Karpas-422 (cell line): Measurements from ENCODE around the gene RTF2. TPM values are rescaled to one million over a fixed set of nuclear protein-coding genes. Genes with fewer than 3 reads are reported as not detected.
A peak's percentile ranks its signal among the peaks of the same experiment; 100 is the strongest.
"Not testable (repeated sequence)": the region's sequence is repeated elsewhere in the genome, so short reads cannot be mapped to it uniquely, and the experiment has no call there.

Source experiments
- DNase-seq: peaks from one replicate; pipeline ENCODE4 v3.0.0-alpha.2; 2015
- H2AFZ ChIP-seq: fragments of 200-600 bp; sonication (generic); 2 replicates; pipeline ENCODE4 v1.6.1; 2014; ENCODE audit warnings: antibody characterized with exemption, low read length, mixed read lengths
- H3K27ac ChIP-seq: fragments of 200-600 bp; sonication (generic); 2 replicates; pipeline ENCODE4 v1.5.1; 2014; ENCODE audit warnings: mild to moderate bottlenecking, low read length, moderate library complexity
- H3K27me3 ChIP-seq: fragments of 200-600 bp; sonication (generic); 2 replicates; pipeline ENCODE4 v1.6.1; 2014; ENCODE audit warnings: low read length, mixed read lengths
- H3K36me3 ChIP-seq: fragments of 200-600 bp; sonication (generic); 2 replicates; pipeline ENCODE4 v1.6.1; 2014; ENCODE audit warnings: low read length, mixed read lengths; ENCODE audit not compliant: insufficient read depth
- H3K4me1 ChIP-seq: fragments of 200-600 bp; sonication (generic); 2 replicates; pipeline ENCODE4 v1.6.1; 2014; ENCODE audit warnings: mild to moderate bottlenecking, low read length, mixed read lengths
- H3K4me2 ChIP-seq: fragments of 200-600 bp; sonication (generic); 2 replicates; pipeline ENCODE4 v1.6.1; 2014; ENCODE audit warnings: low read length, low read depth, mild to moderate bottlenecking; ENCODE audit not compliant: poor library complexity, severe bottlenecking
- H3K4me3 ChIP-seq: fragments of 200-600 bp; sonication (generic); 2 replicates; pipeline ENCODE4 v1.5.1; 2014; ENCODE audit warnings: mild to moderate bottlenecking, antibody characterized with exemption, low read length, mixed read lengths
- H3K79me2 ChIP-seq: fragments of 200-600 bp; sonication (generic); 2 replicates; pipeline ENCODE4 v1.6.1; 2014; ENCODE audit warnings: mild to moderate bottlenecking, low read length, mixed read lengths
- H3K9ac ChIP-seq: fragments of 200-600 bp; sonication (generic); 2 replicates; pipeline ENCODE4 v1.6.0; 2014; ENCODE audit warnings: low read length
- H3K9me2 ChIP-seq: fragments of 200-600 bp; sonication (generic), shearing (Covaris generic); replicated peaks from 2 replicates; pipeline ENCODE4 v1.6.0; 2014; ENCODE audit warnings: mild to moderate bottlenecking, low read length, moderate library complexity; ENCODE audit not compliant: insufficient read depth
- H3K9me3 ChIP-seq: fragments of 300-700, 200-600 bp; sonication (generic); 2 replicates; pipeline ENCODE4 v1.6.1; 2014; ENCODE audit warnings: low read length, mixed read lengths
- H4K20me1 ChIP-seq: fragments of 200-600 bp; sonication (generic); 2 replicates; pipeline ENCODE4 v1.6.1; 2014; ENCODE audit warnings: mild to moderate bottlenecking, antibody characterized with exemption, low read length, low read depth; ENCODE audit not compliant: insufficient read depth
- total RNA-seq: library from RNA; depleted of rRNA; stranded (reverse); fragments of >200 nt; shearing (Covaris generic); gene quantifications from 2 replicates; pipeline ENCODE4 v1.2.3, GENCODE V29; 2014; ENCODE audit warnings: low replicate concordance

Gene RTF2
- total RNA-seq, 1 experiment from 2014 or later, result 46.0 TPM

DNA sequence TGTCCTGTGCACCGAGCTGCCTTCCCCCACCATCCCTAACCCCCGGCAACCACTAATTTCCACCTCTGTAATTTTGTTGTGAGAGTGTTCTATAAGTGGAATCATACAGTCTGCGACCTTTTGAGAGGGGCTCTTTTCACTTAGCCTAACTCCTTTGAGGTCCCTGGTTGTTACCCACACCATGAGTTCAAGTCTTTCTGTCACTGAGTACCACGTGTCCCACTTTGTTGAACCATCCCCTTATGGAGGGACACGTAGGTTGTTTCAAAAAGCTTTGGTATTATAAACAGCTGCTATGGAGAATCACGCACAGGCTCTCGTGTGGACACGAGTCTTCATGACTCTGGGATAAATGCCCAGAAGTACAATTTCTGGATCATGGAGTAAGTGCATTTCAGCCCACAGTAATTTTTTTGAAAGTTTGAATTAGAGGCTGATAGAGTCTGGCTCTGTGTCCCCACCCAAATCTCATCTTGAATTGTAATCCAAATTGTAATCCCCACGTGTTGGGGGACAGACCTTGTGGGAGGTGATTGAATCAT, 74.1 kb downstream of the RTF2 start:
- H3K27ac ChIP-seq, result no peak overlapping the region
- H2AFZ ChIP-seq, result no peak overlapping the region
- H3K9me2 ChIP-seq, result no peaks in the 10 kb centered on the region
- no peaks in the 10 kb centered on the region for H3K79me2 ChIP-seq
- no peak overlapping the region for H3K4me2 ChIP-seq
- H3K36me3 ChIP-seq, result no peaks in the 10 kb centered on the region
- H3K9ac ChIP-seq, result no peak overlapping the region
- no peaks in the 10 kb centered on the region for H4K20me1 ChIP-seq
- H3K4me3 ChIP-seq, result no peak overlapping the region
- no peaks in the 10 kb centered on the region for H3K27me3 ChIP-seq
- no peak for DNase-seq
- H3K4me1 ChIP-seq, result no peaks in the 10 kb centered on the region
- H3K9me3 ChIP-seq, result no peaks in the 10 kb centered on the region

DNA sequence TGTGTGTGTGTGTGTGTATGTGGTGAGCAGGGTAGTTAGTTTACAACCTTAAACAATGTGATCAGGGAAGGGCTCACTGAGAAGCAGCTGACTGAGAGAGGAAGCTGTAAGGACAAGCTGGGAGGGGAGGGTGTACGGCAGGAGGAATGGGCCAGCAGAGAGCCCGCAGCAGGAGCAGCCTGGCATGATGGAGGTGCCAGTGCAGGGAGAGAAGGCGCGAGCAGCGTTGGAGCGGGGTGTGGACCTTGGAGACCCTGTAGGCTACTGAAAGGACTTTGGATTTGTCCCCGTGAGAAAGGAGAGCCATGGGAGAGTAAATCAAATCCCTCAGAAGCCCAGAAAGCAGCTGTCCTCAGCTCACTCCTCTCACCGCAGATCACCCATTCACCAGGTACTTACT, 83.1 kb downstream of the RTF2 start:
- Histone ChIP-seq H3K4me3 (no peak overlapping the region), H3K9me2 (no peaks in the 10 kb centered on the region), H3K4me1 (peaks cover 15% of the 10 kb centered on the region), H3K9me3 (no peaks in the 10 kb centered on the region), H2AFZ (no peak overlapping the region), H3K27ac (no peak overlapping the region), H3K9ac (no peak overlapping the region), H3K4me2 (no peak overlapping the region), H3K79me2 (no peaks in the 10 kb centered on the region), H3K27me3 (no peaks in the 10 kb centered on the region), H3K36me3 (no peaks in the 10 kb centered on the region), H4K20me1 (no peaks in the 10 kb centered on the region)
- no peak for DNase-seq

DNA sequence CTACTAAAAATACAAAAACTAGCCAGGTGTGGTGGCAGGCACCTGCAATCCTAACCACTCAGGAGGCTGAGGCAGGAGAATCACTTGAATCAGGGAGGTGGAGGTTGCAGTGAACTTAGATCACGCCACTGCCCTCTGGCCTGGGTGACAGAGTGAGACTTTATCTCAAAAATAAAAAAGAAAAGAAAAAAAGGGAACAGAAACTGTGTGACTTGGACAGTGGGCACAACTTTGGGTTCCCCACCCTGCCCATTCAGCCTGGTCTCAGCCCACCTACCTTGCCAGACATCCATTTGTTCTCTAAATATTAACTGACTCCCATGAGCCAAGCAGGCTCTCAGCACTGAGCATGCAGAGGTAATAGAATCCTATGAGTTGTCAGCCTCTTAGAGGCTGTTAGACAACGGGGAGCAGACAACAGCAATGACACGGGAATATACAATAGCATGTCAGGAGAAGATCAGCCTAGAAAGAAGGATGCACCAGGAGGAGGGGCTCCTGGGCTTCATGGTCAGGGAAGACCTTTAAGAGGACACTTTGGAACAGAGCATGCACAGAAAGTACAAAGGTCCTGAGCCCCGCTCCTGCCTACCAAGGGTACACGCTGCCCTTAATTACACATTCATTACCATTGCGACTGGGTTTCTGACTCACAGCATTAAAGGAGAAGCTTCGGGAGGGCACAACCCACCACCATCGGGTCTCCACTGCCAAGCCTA, 84.6 kb downstream of the RTF2 start:
- H3K9ac ChIP-seq, result no peak overlapping the region
- H3K36me3 ChIP-seq, result no peaks in the 10 kb centered on the region
- H3K27ac ChIP-seq, result no peak overlapping the region
- no peak for DNase-seq
- no peaks in the 10 kb centered on the region for H3K9me2 ChIP-seq
- no peak overlapping the region for H3K4me2 ChIP-seq
- no peak overlapping the region for H2AFZ ChIP-seq
- no peak overlapping the region for H3K4me3 ChIP-seq
- no peaks in the 10 kb centered on the region for H3K27me3 ChIP-seq
- H4K20me1 ChIP-seq, result no peaks in the 10 kb centered on the region
- H3K79me2 ChIP-seq, result no peaks in the 10 kb centered on the region
- peaks cover 15% of the 10 kb centered on the region for H3K4me1 ChIP-seq
- H3K9me3 ChIP-seq, result no peaks in the 10 kb centered on the region

DNA sequence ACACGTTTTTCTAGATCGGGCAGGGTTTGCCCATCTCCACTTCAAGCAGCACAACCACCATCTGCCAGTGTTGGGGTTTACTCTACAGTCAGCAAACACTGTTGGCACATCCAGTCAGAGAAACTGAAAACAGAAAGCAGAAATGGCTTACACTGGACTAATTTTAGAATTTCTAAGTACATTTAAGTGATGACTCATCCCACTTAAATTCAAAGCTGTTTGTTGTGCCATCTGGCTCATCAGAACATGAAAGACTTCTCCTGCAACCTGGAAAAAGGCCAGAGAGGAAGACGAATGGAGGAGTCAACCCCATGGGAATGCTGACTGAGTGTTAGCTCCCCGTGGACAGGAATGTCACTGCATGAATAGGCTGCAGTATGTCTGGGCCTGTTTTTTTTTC, 86.4 kb downstream of the RTF2 start:
- H3K36me3 ChIP-seq, result no peaks in the 10 kb centered on the region
- H3K27ac ChIP-seq, result no peak overlapping the region
- no peak overlapping the region for H3K4me3 ChIP-seq
- peak overlapping the region; percentile 29 for H3K4me2 ChIP-seq
- no peaks in the 10 kb centered on the region for H3K9me3 ChIP-seq
- H4K20me1 ChIP-seq, result no peaks in the 10 kb centered on the region
- H3K9ac ChIP-seq, result no peak overlapping the region
- peak; percentile 73 for DNase-seq
- peaks cover 15% of the 10 kb centered on the region for H3K4me1 ChIP-seq
- no peaks in the 10 kb centered on the region for H3K9me2 ChIP-seq
- no peak overlapping the region for H2AFZ ChIP-seq
- H3K27me3 ChIP-seq, result no peaks in the 10 kb centered on the region
- no peaks in the 10 kb centered on the region for H3K79me2 ChIP-seq

- Histone ChIP-seq H3K9me2 (no peaks in the 10 kb centered on the region), H2AFZ (no peak overlapping the region)
These were observed 90.5 kb downstream of the RTF2 start for GRCh38 chr20:56558968-56559367.

DNA sequence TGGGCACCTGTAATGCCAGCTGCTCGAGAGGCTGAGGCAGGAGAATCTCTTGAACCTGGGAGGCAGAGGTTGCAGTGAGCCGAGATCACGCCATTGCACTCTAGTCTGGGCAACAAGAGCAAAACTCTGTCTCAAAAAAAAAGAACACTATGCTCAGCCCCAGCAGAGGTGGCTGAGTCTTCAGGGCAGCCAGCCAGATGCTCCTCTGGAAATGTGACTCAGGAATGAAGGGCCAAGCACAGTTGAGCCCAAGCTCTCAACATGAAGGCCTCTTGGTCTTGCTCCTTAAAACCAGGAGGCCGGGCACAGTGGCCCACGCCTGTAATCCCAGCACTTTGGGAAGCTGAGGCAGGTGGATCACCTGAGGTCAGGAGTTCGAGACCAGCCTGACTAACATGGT, 96.1 kb downstream of the RTF2 start:
- not testable (repeated sequence) for H3K36me3 ChIP-seq, H3K27ac ChIP-seq, H4K20me1 ChIP-seq, H3K9me3 ChIP-seq, H3K4me1 ChIP-seq, DNase-seq, H3K4me3 ChIP-seq, H3K9ac ChIP-seq, H3K4me2 ChIP-seq, H3K27me3 ChIP-seq, H3K9me2 ChIP-seq, H2AFZ ChIP-seq, H3K79me2 ChIP-seq

More at GRCh38 chr20:56558968-56559367, 90.5 kb downstream of the RTF2 start:
- H3K27ac ChIP-seq, result no peak overlapping the region
- peaks cover 14% of the 10 kb centered on the region for H3K4me1 ChIP-seq
- H3K9me3 ChIP-seq, result no peaks in the 10 kb centered on the region
- H3K79me2 ChIP-seq, result no peaks in the 10 kb centered on the region
- H3K4me3 ChIP-seq, result no peak overlapping the region
- no peak overlapping the region for H3K9ac ChIP-seq
- DNase-seq, result no peak
- no peaks in the 10 kb centered on the region for H3K27me3 ChIP-seq
- no peaks in the 10 kb centered on the region for H3K36me3 ChIP-seq
- no peaks in the 10 kb centered on the region for H4K20me1 ChIP-seq
- H3K4me2 ChIP-seq, result no peak overlapping the region

- Histone ChIP-seq H3K9me2 (no peaks in the 10 kb centered on the region), H2AFZ (no peak overlapping the region), H3K36me3 (no peaks in the 10 kb centered on the region), H3K79me2 (no peaks in the 10 kb centered on the region), H3K27me3 (no peaks in the 10 kb centered on the region), H3K4me3 (no peak overlapping the region), H3K27ac (no peak overlapping the region), H3K9ac (no peak overlapping the region), H3K4me2 (no peak overlapping the region), H3K9me3 (no peaks in the 10 kb centered on the region), H4K20me1 (no peaks in the 10 kb centered on the region), H3K4me1 (no peaks in the 10 kb centered on the region)
- no peak for DNase-seq
These were observed 97.1 kb downstream of the RTF2 start for GRCh38 chr20:56565511-56565910.

DNA sequence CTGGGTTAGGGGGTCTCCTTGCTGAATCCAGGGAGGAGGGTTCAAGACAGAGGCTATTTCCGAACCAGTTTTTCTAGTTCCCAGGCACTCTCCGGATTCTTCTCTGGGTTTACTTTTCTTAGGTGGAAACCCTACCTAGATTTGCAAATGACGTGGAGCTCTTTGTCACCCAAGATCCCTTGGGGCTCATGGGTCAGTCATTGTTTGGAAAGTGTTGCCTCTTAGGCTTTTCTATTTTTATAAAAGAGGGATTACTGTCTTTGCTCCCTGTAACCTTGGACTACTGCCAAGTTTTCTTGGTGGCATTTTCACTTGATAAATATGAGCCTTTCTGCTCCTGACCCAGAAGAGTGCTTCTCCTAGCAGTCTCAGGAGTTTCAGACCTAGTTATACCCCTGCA, 98.2 kb downstream of the RTF2 start:
- Histone ChIP-seq H3K79me2 (no peaks in the 10 kb centered on the region), H3K27me3 (no peaks in the 10 kb centered on the region), H2AFZ (no peak overlapping the region), H3K27ac (no peak overlapping the region), H3K9me3 (no peaks in the 10 kb centered on the region), H4K20me1 (no peaks in the 10 kb centered on the region), H3K9ac (no peak overlapping the region), H3K9me2 (no peaks in the 10 kb centered on the region), H3K4me1 (no peaks in the 10 kb centered on the region), H3K36me3 (no peaks in the 10 kb centered on the region), H3K4me2 (no peak overlapping the region), H3K4me3 (no peak overlapping the region)
- DNase-seq, result no peak
